ENCODE data around the gene EIF3F.

The EIF3F gene

DNA sequence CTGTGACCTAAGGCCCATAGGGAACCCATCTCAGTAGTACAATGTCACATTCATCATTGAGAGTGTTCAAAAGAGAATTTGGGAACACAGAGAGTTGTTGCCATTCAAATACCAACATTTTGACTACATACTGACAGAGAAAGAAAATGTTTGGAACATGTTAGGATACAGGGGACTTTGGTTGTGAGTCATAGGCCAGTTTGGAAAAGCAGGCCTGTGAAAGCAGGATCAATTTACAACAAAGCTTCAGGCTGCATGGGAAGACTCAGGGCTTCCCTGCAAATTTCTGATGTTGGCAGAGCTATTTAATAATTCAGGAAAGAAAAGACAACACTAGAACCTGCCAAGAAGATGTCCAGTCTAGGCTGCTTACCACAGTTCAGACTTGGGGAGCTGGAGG is 22.3 kb upstream of the EIF3F start:
- TF ChIP-seq, protein P1, sequence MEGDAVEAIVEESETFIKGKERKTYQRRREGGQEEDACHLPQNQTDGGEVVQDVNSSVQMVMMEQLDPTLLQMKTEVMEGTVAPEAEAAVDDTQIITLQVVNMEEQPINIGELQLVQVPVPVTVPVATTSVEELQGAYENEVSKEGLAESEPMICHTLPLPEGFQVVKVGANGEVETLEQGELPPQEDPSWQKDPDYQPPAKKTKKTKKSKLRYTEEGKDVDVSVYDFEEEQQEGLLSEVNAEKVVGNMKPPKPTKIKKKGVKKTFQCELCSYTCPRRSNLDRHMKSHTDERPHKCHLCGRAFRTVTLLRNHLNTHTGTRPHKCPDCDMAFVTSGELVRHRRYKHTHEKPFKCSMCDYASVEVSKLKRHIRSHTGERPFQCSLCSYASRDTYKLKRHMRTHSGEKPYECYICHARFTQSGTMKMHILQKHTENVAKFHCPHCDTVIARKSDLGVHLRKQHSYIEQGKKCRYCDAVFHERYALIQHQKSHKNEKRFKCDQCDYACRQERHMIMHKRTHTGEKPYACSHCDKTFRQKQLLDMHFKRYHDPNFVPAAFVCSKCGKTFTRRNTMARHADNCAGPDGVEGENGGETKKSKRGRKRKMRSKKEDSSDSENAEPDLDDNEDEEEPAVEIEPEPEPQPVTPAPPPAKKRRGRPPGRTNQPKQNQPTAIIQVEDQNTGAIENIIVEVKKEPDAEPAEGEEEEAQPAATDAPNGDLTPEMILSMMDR (conservative IDR thresholded peaks at IDR 0.05) = no peak
- H3K27ac ChIP-seq = no peak overlapping the region

DNA sequence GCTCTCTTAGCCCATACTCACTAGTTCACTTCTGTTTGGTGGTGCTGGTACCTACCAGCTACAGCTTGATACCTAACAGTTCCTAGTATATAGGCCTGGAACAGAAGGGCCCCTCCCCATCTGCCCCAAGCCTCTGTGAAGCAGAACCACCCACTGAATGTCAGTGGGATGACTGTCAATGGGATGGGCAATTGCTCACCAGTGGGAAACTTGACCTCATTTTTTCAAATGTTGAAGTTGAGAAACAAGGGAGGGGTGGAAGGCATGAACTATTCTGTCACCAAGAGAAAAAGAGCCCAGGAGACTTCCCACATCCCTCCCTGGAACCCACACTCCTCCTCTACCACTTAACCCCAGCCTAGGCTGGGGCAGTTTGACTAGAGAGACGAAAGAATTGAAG is 21.8 kb upstream of the EIF3F start, which contains the start of gene NLRP10:
Gene NLRP10, minus strand, starts transcription at position 62 of the 400 bp plus-strand sequence. CDS start 1,952 bp downstream, outside the sequence.
- H3K27ac ChIP-seq = no peak within 1 kb of the TSS
- TF ChIP-seq, protein P1 (conservative IDR thresholded peaks at IDR 0.05) = no peak

DNA sequence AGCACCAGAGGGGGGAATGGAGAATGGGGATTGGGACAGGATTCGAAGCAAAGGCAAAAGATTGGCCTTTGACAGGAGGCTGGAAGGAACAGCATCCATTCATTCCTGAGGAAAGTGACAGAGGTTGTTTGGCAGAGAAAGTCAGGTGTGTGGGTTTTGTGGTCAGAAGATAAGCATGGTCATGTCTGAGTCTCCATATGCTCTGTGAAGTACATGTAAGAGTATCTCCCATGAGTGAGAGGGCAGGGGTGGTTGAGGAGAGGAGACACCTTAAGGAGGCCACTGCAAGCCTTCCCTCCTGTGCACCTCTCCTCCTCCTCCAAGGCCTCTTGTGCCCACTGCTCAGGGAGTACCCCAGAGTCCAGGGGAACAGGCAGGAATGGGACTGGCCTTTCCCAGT is 20.0 kb upstream of the EIF3F start:
- no peak overlapping the region for H3K27ac ChIP-seq
- TF ChIP-seq, protein P1 (conservative IDR thresholded peaks at IDR 0.05) = no peak

DNA sequence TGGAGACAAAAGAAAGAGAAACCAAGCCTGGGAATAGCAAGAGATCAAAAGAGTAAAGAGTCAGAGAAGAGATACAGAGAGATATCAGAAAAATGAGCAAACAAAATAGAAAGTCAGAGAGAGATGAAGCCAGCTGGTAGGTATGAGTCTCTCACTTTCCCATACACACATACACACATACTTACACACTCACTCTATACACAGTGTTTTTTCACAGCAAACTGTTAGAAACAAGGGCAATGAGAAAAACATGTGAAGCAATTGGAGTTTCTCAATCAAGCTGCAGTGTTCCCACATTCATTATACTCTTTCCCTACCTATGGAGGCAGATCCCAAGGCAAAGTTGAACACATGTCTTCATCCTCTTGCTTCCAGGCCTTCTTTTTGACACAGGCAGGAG is 19.3 kb upstream of the EIF3F start:
- H3K27ac ChIP-seq = no peak overlapping the region
- TF ChIP-seq, protein P1 (conservative IDR thresholded peaks at IDR 0.05) = no peak

DNA sequence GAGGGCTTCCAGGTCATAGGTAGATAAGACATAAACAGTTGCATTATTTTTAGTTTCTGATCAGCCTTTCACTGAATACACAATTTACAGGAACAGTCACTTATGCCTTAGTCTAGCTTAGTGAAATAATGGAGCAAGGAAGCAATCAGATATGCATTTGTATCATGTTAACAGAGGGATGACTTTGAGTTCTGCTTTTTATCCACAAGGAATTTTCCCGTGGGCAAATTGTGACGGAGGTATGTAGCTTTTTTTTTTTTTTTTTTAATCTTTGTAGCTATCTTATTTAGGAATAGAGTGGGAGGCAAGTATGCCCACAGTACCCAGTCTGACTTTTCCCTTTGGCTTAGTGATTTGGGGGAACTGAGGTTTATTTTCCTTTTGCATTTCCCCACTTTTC is 18.5 kb upstream of the EIF3F start:
- H3K27ac ChIP-seq = no peak overlapping the region
- TF ChIP-seq, protein P1 (conservative IDR thresholded peaks at IDR 0.05) = no peak

DNA sequence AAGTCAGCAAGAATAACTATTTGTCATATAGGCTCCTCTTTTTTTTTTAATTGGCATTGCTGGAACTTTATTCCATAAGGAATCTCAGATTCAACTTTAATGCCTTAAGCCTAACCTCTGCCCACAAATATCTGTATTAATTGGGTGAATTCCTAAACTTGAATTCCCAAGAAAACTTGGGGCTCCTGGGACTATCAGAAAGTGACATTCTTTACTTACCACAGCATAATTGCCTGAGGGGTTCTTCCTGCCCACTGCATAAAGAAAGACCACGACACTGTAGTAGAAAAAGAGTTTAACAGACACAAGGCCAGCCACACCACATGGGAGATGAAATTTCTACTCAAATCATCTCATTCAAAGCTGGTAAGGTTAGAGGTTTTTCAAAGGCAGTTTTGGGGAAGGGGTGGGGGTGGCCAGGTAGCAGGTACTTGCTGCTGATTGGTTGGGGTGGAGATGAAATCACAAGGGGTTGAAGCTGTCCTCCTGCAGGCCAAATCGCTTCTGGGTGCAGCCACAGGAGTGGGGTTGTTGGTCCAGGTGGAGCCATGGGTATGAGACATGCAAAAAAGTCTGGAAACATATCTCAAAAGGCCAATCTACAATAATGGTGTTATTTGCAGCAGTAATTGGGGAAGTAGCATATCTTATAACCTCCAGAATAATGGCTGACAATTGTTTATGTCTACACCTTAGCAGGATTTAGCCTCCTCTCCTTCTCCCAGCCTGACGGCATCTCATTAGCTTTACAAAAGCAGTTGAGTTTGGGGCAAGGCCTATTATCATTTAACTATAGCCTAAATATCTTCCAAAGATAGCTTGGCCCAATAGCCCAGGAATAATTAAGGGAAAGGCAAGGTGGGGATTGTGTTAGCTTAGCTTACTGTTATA is 17.1 kb upstream of the EIF3F start:
- TF ChIP-seq, protein P1 (conservative IDR thresholded peaks at IDR 0.05) = no peak
- no peak overlapping the region for H3K27ac ChIP-seq

DNA sequence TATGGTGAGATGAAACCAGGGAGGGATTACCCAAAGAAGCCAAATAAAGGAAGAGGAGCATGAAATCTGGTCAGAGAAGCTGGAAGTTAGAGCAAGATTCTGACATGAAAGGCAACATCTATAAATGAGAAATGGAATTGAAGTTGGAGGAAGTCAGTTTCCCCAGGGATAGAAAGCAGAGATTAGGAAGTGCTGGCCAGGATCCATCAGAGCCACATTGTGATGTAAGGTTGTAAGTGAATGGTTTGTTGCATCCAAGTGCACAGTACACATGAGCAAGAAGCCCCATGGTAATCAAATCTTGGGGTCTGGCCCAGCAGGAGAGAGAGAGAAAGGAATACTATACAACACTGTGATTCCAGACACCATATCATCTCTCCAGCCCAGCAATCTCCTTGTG is 15.3 kb upstream of the EIF3F start:
- H3K27ac ChIP-seq = no peak overlapping the region
- TF ChIP-seq, protein P1 (conservative IDR thresholded peaks at IDR 0.05) = no peak

All from VCaP (cell line).